ENCODE results near the gene CELA2A.

- TF ChIP-seq CTCF (conservative IDR thresholded peaks at IDR 0.05 in 1 of 2, IDR thresholded peaks at IDR 0.05 in 1 of 2; ENCODE audit: extremely low read depth in 1 of 2, insufficient read depth in 1 of 2, low read depth in 1 of 2, low read length in 2 of 2) (peak in 1 of 2 donors; percentile 2), EZH2 (IDR thresholded peaks at IDR 0.05; ENCODE audit: borderline replicate concordance, low read length) (no peak)
Measured at GRCh38 chr1:15409388-15410222, 46.9 kb upstream of the CELA2A start, which contains the start of gene EFHD2.
